Ecto neural progenitor cell (in vitro differentiated cells): Measurements from ENCODE around the gene TLNRD1.

Experiments used
- DNase-seq: peaks from one replicate; pipeline ENCODE4 v3.0.0-alpha.2; 2018; ENCODE audit warnings: low spot score

The TLNRD1 gene

GRCh38 chr15:80977627-80978036 lies 23.1 kb upstream of the TLNRD1 start:
- peak; percentile 75 for DNase-seq

- DNase-seq: no peak
Observed at GRCh38 chr15:80978685-80979329, 21.9 kb upstream of the TLNRD1 start.

- no peak for DNase-seq
Observed at GRCh38 chr15:80979538-80980200, 21.1 kb upstream of the TLNRD1 start.

- no peak for DNase-seq
Observed at GRCh38 chr15:80982205-80982604, 18.5 kb upstream of the TLNRD1 start.

- DNase-seq: no peak
Observed at GRCh38 chr15:80982839-80983238, 17.9 kb upstream of the TLNRD1 start.

DNA sequence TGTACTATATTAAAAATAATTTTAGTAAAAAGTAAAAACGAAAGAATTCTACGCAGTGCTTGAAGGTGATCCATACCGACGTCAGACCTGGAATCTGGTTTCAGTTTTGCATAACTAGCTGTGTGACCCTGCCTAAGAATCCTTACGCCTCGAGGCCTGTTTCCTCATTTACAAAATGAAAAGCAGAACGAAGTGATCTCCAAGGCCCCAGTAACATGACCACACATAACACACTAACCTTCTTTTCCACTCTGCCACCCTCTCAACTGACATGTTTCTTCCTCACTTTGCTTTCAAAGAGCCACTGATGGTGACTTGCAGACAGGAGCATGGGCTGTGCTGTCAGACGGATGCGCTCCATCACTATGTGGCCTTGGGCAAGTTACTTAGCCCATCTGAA lies 15.9 kb upstream of the TLNRD1 start:
- no peak for DNase-seq

DNA sequence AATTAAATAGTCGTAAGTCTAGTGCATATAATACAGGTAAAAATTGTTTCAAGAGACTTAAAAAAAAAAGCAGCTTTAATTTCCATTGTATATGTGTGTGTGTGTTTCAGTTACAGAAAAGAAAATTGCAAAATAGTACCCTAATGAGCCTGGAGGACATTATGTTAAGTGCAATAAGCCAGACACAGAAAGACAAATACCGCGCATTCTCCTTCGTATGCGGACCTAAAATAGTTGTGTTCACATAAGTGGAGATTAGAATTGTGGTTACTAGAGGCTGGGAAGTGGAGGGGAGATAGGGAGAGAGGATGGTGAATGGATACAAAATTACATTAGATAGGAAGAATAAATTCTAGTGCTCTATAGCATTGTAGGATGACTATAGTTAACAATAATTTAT lies 14.7 kb upstream of the TLNRD1 start:
- DNase-seq: no peak

DNA sequence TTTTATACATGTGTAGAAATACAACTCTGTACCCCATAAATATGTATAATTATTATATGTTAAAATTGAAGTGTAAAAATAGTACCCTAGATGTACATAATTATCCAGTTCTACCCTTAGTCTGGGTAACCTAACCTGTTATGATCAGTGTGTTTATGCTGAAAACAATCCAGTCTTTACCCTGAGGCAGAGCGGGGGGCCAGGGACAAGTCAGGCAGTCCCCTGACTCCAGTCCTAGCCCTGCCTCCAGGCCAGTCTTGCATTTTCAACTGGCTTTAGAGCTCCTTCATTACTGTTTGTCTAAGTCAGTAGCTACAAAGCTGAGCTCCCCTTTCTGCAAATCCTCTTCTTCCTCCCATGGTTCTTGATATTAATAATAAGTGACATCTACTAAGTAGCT lies 14.2 kb upstream of the TLNRD1 start:
- no peak for DNase-seq

GRCh38 chr15:80988148-80988796 lies 12.5 kb upstream of the TLNRD1 start:
- no peak for DNase-seq

- peak; percentile 69 for DNase-seq
Observed at GRCh38 chr15:80989081-80989517, 11.6 kb upstream of the TLNRD1 start.

GRCh38 chr15:80989518-80990478 lies 10.9 kb upstream of the TLNRD1 start, which contains the start of gene MESD:
TSS of gene MESD (minus strand) at chr15:80989819. CDS start at chr15:80989791, 28 bp downstream.
- peak; percentile 98 for DNase-seq

- no peak for DNase-seq
Observed at GRCh38 chr15:80990955-80991354, 9.8 kb upstream of the TLNRD1 start.

DNA sequence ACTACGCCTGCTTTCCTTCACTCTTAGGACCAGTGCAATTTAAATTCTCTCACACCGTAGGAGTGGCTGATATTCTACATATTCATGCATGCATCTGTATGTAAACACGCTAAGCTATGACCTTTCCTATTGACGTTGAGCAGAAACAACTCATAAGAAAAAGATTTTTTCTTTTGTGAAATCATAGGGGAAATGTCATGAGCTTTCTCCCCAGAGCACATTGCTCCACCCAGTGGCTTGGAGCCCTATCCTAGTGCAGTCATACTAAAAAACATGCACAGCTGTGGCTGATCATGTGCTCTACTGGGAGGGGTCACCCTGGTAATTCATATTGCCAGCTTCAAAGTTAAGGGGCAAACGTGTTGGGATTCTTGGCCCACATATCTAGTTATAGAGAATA lies 9.3 kb upstream of the TLNRD1 start:
- no peak for DNase-seq

DNA sequence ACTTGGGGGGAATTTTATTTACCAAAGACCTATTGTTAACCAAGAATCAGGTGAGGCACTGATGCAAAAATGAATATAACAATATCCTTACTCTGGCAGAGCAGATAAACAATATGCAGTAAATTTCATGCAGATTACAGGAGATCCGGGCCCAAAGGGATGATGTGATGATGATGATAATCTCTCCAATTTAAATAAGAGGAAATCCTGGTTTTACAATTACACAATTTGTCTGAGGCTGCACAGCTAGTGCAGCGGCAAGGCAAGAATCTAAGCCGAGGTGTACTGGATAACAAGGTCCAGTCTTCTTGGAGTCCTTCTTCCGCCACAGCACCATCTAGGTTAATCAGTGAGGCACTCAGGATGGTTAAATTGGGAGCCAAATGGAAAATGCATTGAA lies 8.7 kb upstream of the TLNRD1 start:
- DNase-seq: no peak

DNA sequence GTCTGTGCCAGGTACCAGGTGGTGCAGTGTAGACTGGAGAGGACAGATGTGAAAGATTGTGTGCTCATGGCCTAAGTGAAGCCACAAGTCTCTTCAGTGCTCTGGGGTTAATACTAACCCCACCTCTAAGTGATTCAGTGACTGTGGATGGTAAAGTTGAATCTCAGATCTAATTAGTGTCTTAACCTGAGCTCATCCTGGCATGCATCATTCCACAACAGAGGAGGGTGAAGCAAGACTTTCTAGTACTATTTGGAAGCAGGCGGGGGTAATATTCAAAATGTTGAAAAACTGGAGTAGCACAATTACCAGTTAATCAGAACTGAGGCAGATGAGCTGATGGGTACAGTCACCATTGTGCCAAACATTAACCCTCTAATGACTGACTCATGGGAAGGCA lies 8.3 kb upstream of the TLNRD1 start:
- no peak for DNase-seq

DNA sequence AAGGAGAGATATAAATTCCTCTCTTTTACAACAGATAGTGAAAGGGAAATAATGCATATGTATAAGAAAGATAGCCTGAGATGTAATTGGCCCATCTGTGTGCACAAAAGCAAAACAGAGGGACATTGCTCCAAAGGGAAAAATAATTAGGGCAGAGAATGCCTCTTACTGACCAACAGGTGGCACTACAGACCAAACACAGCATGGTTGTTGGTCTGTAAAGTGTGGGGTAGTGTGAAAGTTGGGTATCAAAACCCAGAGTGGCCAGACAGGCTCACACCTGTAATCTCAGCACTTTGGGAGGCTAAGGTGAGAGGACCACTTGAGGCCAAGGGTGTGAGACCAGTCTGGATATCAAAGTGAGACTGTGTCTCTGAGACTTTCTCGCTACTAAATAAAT lies 4.5 kb upstream of the TLNRD1 start:
- DNase-seq: no peak

DNA sequence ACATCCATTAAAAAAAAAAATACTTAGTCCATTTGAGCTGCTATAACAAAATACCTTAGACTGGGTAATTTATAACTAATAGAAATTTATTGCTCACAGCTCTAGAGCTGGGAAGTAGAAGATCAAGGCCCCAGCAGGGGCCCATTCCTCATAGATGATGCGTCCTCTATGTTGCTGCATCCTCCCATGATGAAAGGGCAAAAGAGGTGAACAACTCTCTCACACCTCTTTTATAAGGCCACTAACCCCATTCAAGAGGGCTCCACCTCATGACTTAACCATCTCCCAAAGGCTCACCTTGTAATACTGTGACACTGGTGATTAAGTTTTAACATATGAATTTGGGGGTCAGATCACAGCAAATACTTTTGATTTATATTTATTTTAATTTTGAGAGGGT lies 3.0 kb upstream of the TLNRD1 start:
- DNase-seq: no peak

DNA sequence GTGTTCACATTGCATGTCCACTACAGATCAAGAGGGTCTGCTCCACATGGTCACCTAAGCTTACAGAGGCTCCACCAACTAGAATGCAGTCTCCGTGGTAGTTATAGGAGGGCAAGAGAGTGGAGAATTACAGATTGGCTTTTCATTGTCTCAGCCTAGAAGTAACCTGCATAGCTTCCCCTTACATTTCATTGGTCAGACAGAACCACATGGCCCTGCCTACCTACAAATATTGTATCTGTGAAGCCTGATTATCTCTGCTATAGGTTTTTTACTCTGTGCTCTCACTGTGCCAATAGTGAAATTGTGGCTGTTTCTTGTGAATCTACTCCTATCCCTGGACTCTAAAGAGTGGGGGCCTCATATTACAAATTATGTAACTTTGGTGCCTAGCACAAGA lies 2.5 kb upstream of the TLNRD1 start:
- no peak for DNase-seq

DNA sequence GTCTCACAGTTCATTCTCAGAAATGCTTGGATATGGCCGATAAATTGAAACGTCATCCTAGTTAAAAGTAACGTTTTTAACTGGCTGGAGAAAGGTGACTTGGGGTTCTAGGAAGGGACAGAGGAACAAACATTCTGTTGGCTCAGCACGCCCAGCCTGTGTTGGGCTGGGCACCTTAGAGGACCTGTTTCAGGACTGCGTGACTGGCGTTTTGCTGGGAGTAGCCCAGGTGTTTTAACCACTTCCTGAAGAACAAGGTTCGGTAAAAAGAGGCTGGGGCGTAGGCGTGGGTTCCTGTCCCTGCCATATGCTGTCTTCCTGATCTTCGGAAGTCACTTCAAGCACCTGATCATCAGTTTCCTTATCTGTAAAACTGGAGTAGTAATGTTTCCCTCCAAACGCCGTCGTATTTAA lies 1.1 kb upstream of the TLNRD1 start:
- DNase-seq: no peak

DNA sequence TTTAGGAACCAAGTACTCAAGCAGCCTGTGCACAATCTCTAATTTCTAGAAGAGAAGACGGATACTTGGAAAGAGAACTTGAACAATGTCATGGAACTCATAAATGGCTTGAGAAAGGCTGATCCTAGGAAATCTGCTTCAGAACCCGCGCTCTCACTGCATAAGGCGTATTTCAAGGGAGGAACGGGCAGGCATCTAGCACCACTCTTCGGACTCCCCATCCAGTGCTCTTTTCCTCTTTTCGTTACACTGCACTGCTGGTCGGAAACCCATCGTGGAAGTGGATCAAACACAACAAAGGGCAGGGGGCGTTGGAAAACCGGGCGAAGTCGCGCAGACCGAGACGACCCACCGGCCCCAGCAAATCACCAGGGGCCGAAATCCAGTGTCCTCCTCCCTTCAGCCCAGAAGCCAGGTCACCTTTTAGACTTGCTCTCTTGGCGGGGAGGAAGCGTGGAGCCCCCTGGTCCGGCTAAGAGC lies 539 bp upstream of the TLNRD1 start:
- no peak for DNase-seq

- peak; percentile 71 for DNase-seq
Observed at GRCh38 chr15:81001152-81002008, 657 bp downstream of the TLNRD1 start.
